Measurements from ENCODE around the gene CTDSP1.

- no peak for TF ChIP-seq CTCF (IDR thresholded peaks at IDR 0.05)
- TF ChIP-seq POLR2A (IDR thresholded peaks at IDR 0.05): no peak
Observed at GRCh38 chr2:218375212-218375611, 24.5 kb upstream of the CTDSP1 start.

All from heart left ventricle (tissue), 13 donors.